Measurements from ENCODE around the gene ZNF593.
A peak's percentile ranks its signal among the peaks of the same experiment; 100 is the strongest.

The ZNF593 gene

GRCh38 chr1:26164861-26165842 lies 4.6 kb upstream of the ZNF593 start:
- no peak for DNase-seq (ENCODE audit: low spot score)
- H3K27ac ChIP-seq = peak overlapping the region in 1 of 2 donors; percentile 65

DNA sequence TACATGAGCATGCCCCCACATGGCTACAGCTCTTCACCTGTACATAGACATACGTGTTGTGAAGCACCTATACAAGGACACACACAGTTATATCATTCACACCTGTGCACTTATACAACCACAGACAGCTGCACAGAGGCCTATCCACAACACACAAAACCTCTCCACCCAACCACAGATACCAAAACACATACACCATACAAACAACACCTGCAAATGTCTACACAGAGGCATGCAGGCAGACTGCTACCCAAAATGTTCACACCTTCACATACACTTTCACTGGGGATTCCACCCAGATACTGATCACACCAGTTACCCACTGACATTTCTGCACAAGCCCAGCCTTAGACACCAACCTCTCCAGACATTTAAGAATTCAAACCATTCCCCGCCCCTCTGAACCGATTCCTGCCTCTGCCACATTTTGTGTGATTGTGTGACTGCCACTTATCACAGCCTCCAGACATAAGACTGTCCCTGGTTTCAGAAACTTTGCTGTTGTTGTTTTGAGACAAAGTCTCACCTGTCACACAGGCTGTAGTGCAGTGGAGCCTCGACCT lies 2.9 kb upstream of the ZNF593 start:
- TF ChIP-seq, protein P1, sequence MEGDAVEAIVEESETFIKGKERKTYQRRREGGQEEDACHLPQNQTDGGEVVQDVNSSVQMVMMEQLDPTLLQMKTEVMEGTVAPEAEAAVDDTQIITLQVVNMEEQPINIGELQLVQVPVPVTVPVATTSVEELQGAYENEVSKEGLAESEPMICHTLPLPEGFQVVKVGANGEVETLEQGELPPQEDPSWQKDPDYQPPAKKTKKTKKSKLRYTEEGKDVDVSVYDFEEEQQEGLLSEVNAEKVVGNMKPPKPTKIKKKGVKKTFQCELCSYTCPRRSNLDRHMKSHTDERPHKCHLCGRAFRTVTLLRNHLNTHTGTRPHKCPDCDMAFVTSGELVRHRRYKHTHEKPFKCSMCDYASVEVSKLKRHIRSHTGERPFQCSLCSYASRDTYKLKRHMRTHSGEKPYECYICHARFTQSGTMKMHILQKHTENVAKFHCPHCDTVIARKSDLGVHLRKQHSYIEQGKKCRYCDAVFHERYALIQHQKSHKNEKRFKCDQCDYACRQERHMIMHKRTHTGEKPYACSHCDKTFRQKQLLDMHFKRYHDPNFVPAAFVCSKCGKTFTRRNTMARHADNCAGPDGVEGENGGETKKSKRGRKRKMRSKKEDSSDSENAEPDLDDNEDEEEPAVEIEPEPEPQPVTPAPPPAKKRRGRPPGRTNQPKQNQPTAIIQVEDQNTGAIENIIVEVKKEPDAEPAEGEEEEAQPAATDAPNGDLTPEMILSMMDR (IDR thresholded peaks at IDR 0.05) = no peak
- Histone ChIP-seq H3K27ac (no peak overlapping the region), H3K4me3 (no peak overlapping the region)
- no peak for DNase-seq (ENCODE audit: low spot score)

More at GRCh38 chr1:26164861-26165842, 4.6 kb upstream of the ZNF593 start:
- TF ChIP-seq, protein P1 (IDR thresholded peaks at IDR 0.05) = no peak
- peak overlapping the region; percentile 71 for H3K4me3 ChIP-seq

DNA sequence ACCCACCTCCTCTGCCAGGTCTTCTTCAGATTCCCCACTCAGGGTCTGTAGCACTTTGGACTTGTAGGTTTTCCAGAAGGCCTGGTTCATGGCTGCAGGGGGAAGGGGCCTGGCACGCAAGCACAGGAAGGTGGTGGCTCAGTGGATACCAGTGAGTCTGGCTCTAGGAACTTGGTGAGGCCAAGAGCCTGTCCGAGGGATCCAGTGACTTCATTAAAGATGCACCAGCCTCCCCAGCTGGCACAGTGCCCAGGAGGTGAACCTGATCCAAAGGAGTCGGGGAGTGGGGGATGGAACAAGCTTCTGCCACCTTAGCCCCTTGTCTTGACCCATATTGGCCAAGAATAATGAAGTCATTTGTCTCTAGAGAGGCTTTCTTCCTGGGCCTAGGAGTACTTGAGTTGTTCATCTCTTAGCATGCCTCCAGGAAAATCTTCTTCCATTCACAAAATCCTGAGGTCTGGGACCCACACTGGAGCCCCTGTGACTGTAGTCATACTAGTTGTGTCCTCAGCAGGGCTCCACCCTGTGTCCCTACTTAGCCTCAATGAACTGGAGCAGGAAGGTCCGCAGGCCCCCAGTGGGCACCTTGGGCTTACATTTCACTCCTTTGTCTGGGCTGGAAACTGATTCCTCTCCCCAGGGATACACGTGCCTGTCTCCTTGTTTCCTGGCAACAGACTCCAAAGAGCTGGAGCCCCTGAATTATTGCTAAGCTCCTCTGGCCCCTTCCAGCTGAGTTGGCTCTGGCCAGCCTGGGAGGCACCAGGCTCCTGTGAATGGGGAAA lies 1.1 kb upstream of the ZNF593 start, which contains the start of gene C1orf232:
TSS of gene C1orf232 (minus strand) at position 554 of the 788 bp plus-strand sequence. CDS start at position 90, 464 bp downstream.
- H3K4me3 ChIP-seq = peak within 1 kb of the TSS; percentile 93
- peak within 1 kb of the TSS; percentile 68 to 82 for H3K27ac ChIP-seq
- DNase-seq (ENCODE audit: low spot score) = no peak
- TF ChIP-seq, protein P1 (IDR thresholded peaks at IDR 0.05) = no peak

GRCh38 chr1:26169198-26169554 lies 532 bp upstream of the ZNF593 start:
- Histone ChIP-seq H3K27ac (peak overlapping the region; percentile 68 to 82), H3K4me3 (peak overlapping the region; percentile 93)
- DNase-seq (ENCODE audit: low spot score) = no peak
- TF ChIP-seq, protein P1 (IDR thresholded peaks at IDR 0.05) = no peak

- DNase-seq (ENCODE audit: low spot score) = no peak
- H3K27ac ChIP-seq = peak overlapping the region in 1 of 2 donors; percentile 68
- peak overlapping the region; percentile 93 for H3K4me3 ChIP-seq
- TF ChIP-seq, protein P1 (IDR thresholded peaks at IDR 0.05) = no peak
Observed at GRCh38 chr1:26170472-26170821, 739 bp downstream of the ZNF593 start.

- H3K4me3 ChIP-seq = peak within 1 kb of the TSS; percentile 93
- TF ChIP-seq, protein P1 (IDR thresholded peaks at IDR 0.05) = no peak
- no peak for DNase-seq (ENCODE audit: low spot score)
- H3K27ac ChIP-seq = no peak within 1 kb of the TSS
Observed at GRCh38 chr1:26171084-26172072, 1.7 kb downstream of the ZNF593 start, which contains the start of gene ZNF593OS. Gene ZNF593OS (minus strand): TSS chr1:26171832. CDS start chr1:26171661, 171 bp downstream.
